GM23338 (cell line): ENCODE results near the gene PRMT9. TPM values are rescaled to one million over a fixed set of nuclear protein-coding genes. Genes with fewer than 3 reads are reported as not detected.
A peak's percentile ranks its signal among the peaks of the same experiment; 100 is the strongest.

Source experiments
- ATAC-seq: fragments of 200-7000 bp; cut with Tn5 transposase; 3 replicates; pipeline ENCODE4 v1.9.1; 2020
- DNase-seq: peaks from one replicate; pipeline ENCODE4 v3.0.0-alpha.2; 2015; ENCODE audit warnings: low spot score
- H2AFZ ChIP-seq: fragments of 200-600 bp; sonication (generic); 2 replicates; pipeline ENCODE4 v1.8.0; 2016; ENCODE audit warnings: antibody characterized with exemption, mild to moderate bottlenecking, moderate library complexity
- H3F3A ChIP-seq: fragments of 200-600 bp; sonication (generic); replicated peaks from 2 replicates; pipeline ENCODE4 v1.8.0; 2017; ENCODE audit warnings: antibody characterized with exemption, mixed run types, low read depth
- H3K27ac ChIP-seq: fragments of 200-600 bp; sonication (generic); 2 replicates; pipeline ENCODE4 v1.6.1; 2016; ENCODE audit warnings: low read depth
- H3K27me3 ChIP-seq: fragments of 200-600 bp; sonication (generic); 2 replicates; pipeline ENCODE4 v1.8.0; 2016; ENCODE audit warnings: mild to moderate bottlenecking, mixed run types, moderate library complexity; ENCODE audit not compliant: insufficient read depth
- H3K36me3 ChIP-seq: fragments of 200-600 bp; sonication (generic); 2 replicates; pipeline ENCODE4 v1.8.0; 2016; ENCODE audit warnings: mild to moderate bottlenecking; ENCODE audit not compliant: insufficient read depth
- H3K4me1 ChIP-seq: fragments of 200-600 bp; sonication (generic); 2 replicates; pipeline ENCODE4 v1.8.0; 2016; ENCODE audit warnings: mild to moderate bottlenecking, moderate library complexity; ENCODE audit not compliant: insufficient read depth
- H3K4me2 ChIP-seq: fragments of 200-600 bp; sonication (generic); 2 replicates; pipeline ENCODE4 v1.7.1; 2017; ENCODE audit warnings: mixed run types
- H3K4me3 ChIP-seq: fragments of 200-600 bp; sonication (generic); 2 replicates; pipeline ENCODE4 v1.6.1; 2016; ENCODE audit warnings: mixed run types
- H3K79me2 ChIP-seq: fragments of 200-600 bp; sonication (generic); replicated peaks from 2 replicates; pipeline ENCODE4 v1.8.0; 2017; ENCODE audit warnings: mild to moderate bottlenecking; ENCODE audit not compliant: insufficient read depth
- H3K9me2 ChIP-seq: fragments of 200-600 bp; sonication (generic); 2 replicates; pipeline ENCODE4 v1.8.0; 2017; ENCODE audit not compliant: insufficient read depth
- H4K20me1 ChIP-seq: fragments of 200-600 bp; sonication (generic); replicated peaks from 2 replicates; pipeline ENCODE4 v1.8.0; 2017; ENCODE audit warnings: mild to moderate bottlenecking; ENCODE audit not compliant: insufficient read depth
- H3K27ac Mint-ChIP-seq: 2 replicates; pipeline ENCODE4 v1.8.0; 2020; ENCODE audit warnings: inconsistent platforms, mild to moderate bottlenecking, moderate library complexity, mixed read lengths
- H3K27me3 Mint-ChIP-seq: 3 replicates; pipeline ENCODE4 v1.8.0; 2022; ENCODE audit warnings: low read depth, mild to moderate bottlenecking, moderate library complexity, mixed read lengths, inconsistent platforms; ENCODE audit not compliant: insufficient read depth, poor library complexity
- H3K36me3 Mint-ChIP-seq: 3 replicates; pipeline ENCODE4 v1.8.0; 2021; ENCODE audit warnings: low read depth, mild to moderate bottlenecking, inconsistent platforms, moderate library complexity, mixed read lengths
- H3K4me1 Mint-ChIP-seq: 3 replicates; pipeline ENCODE4 v1.8.0; 2020; ENCODE audit warnings: mild to moderate bottlenecking, inconsistent platforms, mixed read lengths
- H3K4me3 Mint-ChIP-seq: 3 replicates; pipeline ENCODE4 v1.8.0; 2021; ENCODE audit warnings: moderate library complexity, mild to moderate bottlenecking, inconsistent platforms, mixed read lengths
- H3K9me3 Mint-ChIP-seq: 3 replicates; pipeline ENCODE4 v1.8.0; 2020; ENCODE audit warnings: moderate library complexity, mild to moderate bottlenecking, inconsistent platforms, mixed read lengths
- CREB1 ChIP-seq: fragments of 250-450 bp; sonication (Bioruptor Pico); IDR thresholded peaks from 2 replicates; pipeline ENCODE4 v1.5.0; 2020; ENCODE audit warnings: low read depth, mild to moderate bottlenecking, moderate library complexity
- ETS1 ChIP-seq: IDR thresholded peaks from 2 replicates; pipeline ENCODE4 v1.6.1; 2016; ENCODE audit warnings: antibody characterized with exemption
- EZH2 ChIP-seq: fragments of 200-600 bp; sonication (generic); IDR thresholded peaks from one replicate; pipeline ENCODE4 v1.8.0; 2017; ENCODE audit warnings: antibody characterized with exemption, mild to moderate bottlenecking, low read depth; ENCODE audit not compliant: unreplicated experiment
- EZH2phosphoT487 ChIP-seq: fragments of 200-600 bp; sonication (generic); IDR thresholded peaks from one replicate; pipeline ENCODE4 v1.8.1; 2018; ENCODE audit warnings: antibody characterized with exemption; ENCODE audit not compliant: unreplicated experiment
- NANOG ChIP-seq: IDR thresholded peaks from 2 replicates; pipeline ENCODE4 v1.6.1; 2016; ENCODE audit warnings: antibody characterized with exemption, borderline replicate concordance
- POLR2AphosphoS5 ChIP-seq: IDR thresholded peaks from 2 replicates; pipeline ENCODE4 v1.6.1; 2016; ENCODE audit warnings: antibody characterized with exemption, low read depth
- STAT1 ChIP-seq: IDR thresholded peaks from one replicate; pipeline ENCODE4 v1.6.1; 2016; ENCODE audit warnings: antibody characterized with exemption; ENCODE audit not compliant: unreplicated experiment
- ZNF114 ChIP-seq: fragments of 250-450 bp; sonication (Bioruptor Pico); IDR thresholded peaks from 2 replicates; pipeline ENCODE4 v1.5.0; 2020; ENCODE audit warnings: mild to moderate bottlenecking, moderate library complexity
- ZNF331 ChIP-seq: fragments of 250-450 bp; sonication (Bioruptor Pico); IDR thresholded peaks from 2 replicates; pipeline ENCODE4 v1.5.0; 2020; ENCODE audit warnings: low read depth, mild to moderate bottlenecking, moderate library complexity
- polyA plus RNA-seq: library from polyadenylated mRNA; unstranded; fragments of >200 nt; fragmentation: Nextera tagmentation; extraction: Ambion mirVana; gene quantifications from 2 replicates; pipeline ENCODE4 v1.2.1, GENCODE V29; 2016
- total RNA-seq: library from RNA; depleted of rRNA; stranded (reverse); fragments of >200 nt; shearing (Covaris generic); gene quantifications from 2 replicates; pipeline ENCODE4 v1.2.3, GENCODE V29; 2014
- TF ChIP-seq, protein P1 (sequence below): IDR thresholded peaks from one replicate; pipeline ENCODE4 v1.6.1; 2018; ENCODE audit warnings: antibody characterized with exemption; ENCODE audit not compliant: unreplicated experiment

The PRMT9 gene
- total and polyA plus RNA-seq, 2 experiments from 2014 or later, result 7.6 to 11.2 TPM

- no peak for TF ChIP-seq ETS1
- no peak for TF ChIP-seq ZNF114 (CRISPR knock-in tag)
- TF ChIP-seq, protein P1, sequence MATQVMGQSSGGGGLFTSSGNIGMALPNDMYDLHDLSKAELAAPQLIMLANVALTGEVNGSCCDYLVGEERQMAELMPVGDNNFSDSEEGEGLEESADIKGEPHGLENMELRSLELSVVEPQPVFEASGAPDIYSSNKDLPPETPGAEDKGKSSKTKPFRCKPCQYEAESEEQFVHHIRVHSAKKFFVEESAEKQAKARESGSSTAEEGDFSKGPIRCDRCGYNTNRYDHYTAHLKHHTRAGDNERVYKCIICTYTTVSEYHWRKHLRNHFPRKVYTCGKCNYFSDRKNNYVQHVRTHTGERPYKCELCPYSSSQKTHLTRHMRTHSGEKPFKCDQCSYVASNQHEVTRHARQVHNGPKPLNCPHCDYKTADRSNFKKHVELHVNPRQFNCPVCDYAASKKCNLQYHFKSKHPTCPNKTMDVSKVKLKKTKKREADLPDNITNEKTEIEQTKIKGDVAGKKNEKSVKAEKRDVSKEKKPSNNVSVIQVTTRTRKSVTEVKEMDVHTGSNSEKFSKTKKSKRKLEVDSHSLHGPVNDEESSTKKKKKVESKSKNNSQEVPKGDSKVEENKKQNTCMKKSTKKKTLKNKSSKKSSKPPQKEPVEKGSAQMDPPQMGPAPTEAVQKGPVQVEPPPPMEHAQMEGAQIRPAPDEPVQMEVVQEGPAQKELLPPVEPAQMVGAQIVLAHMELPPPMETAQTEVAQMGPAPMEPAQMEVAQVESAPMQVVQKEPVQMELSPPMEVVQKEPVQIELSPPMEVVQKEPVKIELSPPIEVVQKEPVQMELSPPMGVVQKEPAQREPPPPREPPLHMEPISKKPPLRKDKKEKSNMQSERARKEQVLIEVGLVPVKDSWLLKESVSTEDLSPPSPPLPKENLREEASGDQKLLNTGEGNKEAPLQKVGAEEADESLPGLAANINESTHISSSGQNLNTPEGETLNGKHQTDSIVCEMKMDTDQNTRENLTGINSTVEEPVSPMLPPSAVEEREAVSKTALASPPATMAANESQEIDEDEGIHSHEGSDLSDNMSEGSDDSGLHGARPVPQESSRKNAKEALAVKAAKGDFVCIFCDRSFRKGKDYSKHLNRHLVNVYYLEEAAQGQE, result no peak
These were observed 20.9 kb upstream of the PRMT9 start (continued) for GRCh38 chr4:147704846-147705245.

GRCh38 chr4:147696866-147697265, 12.9 kb upstream of the PRMT9 start:
- Mint-ChIP-seq H3K4me3 (no peak overlapping the region), H3K9me3 (no peaks in the 10 kb centered on the region), H3K27me3 (no peaks in the 10 kb centered on the region), H3K36me3 (no peaks in the 10 kb centered on the region), H3K27ac (no peak overlapping the region), H3K4me1 (no peaks in the 10 kb centered on the region)
- Histone ChIP-seq H3K4me2 (no peak overlapping the region), H3K9me2 (no peaks in the 10 kb centered on the region), H3K27me3 (no peaks in the 10 kb centered on the region), H3K4me3 (no peak overlapping the region), H3K27ac (no peak overlapping the region), H3K4me1 (no peaks in the 10 kb centered on the region), H2AFZ (peak overlapping the region; percentile 52; the same call in 1 of the 2 replicates), H3K79me2 (no peaks in the 10 kb centered on the region), H3K36me3 (no peaks in the 10 kb centered on the region), H4K20me1 (no peaks in the 10 kb centered on the region), H3F3A (no peaks in the 10 kb centered on the region)
- DNase-seq (no peak), ATAC-seq (no peak)
- no peak for TF ChIP-seq ZNF331 (CRISPR knock-in tag)
- no peak for TF ChIP-seq STAT1
- TF ChIP-seq EZH2, result no peak
- no peak for TF ChIP-seq POLR2AphosphoS5
- no peak for TF ChIP-seq EZH2phosphoT487
- TF ChIP-seq CREB1 (CRISPR knock-in tag), result no peak
- TF ChIP-seq ZNF114 (CRISPR knock-in tag), result no peak

GRCh38 chr4:147693218-147693617, 9.3 kb upstream of the PRMT9 start:
- Histone ChIP-seq H3K4me1 (no peaks in the 10 kb centered on the region), H3K27ac (no peak overlapping the region), H3K36me3 (no peaks in the 10 kb centered on the region), H3K27me3 (no peaks in the 10 kb centered on the region), H3K79me2 (no peaks in the 10 kb centered on the region), H3K9me2 (no peaks in the 10 kb centered on the region), H2AFZ (no peak overlapping the region), H3K4me2 (no peak overlapping the region), H3F3A (no peaks in the 10 kb centered on the region), H4K20me1 (no peaks in the 10 kb centered on the region), H3K4me3 (no peak overlapping the region)
- Mint-ChIP-seq H3K4me1 (no peaks in the 10 kb centered on the region), H3K36me3 (no peaks in the 10 kb centered on the region), H3K27ac (no peak overlapping the region), H3K27me3 (peaks cover 2% of the 10 kb centered on the region), H3K9me3 (no peaks in the 10 kb centered on the region), H3K4me3 (no peak overlapping the region)
- DNase-seq, result no peak
- no peak for ATAC-seq
- TF ChIP-seq STAT1, result no peak
- no peak for TF ChIP-seq NANOG
- no peak for TF ChIP-seq ZNF331 (CRISPR knock-in tag)
- TF ChIP-seq ZNF114 (CRISPR knock-in tag), result no peak
